MCF 10A (cell line): ENCODE data around the gene POU2F2. TPM values are rescaled to one million over a fixed set of nuclear protein-coding genes. Genes with fewer than 3 reads are reported as not detected.

Source experiments
- BruUV-seq: library from RNA; stranded (reverse); fragments of 400-500 nt; replicated peaks from 2 replicates; lab custom pipeline; 2021; lab: Mats Ljungman, UMichigan
- CTCF ChIA-PET: fragments of 300-600 bp; sonication (Branson Sonifier 250); formaldehyde crosslinking; extraction: SDS; loops from one replicate; lab custom pipeline; 2021; ENCODE audit warnings: antibody characterized with exemption, inconsistent platforms; lab: Yijun Ruan, JAX
- POLR2A ChIA-PET: fragments of 300-600, 350-650 bp; sonication (Branson Sonifier 250); formaldehyde crosslinking; extraction: SDS; loops from one replicate; lab custom pipeline; 2020; ENCODE audit warnings: antibody characterized with exemption, inconsistent platforms; lab: Yijun Ruan, JAX
- DNase-seq: peaks from one replicate; pipeline ENCODE4 v3.0.0-alpha.2; 2018; ENCODE audit not compliant: unreplicated experiment
- H3K27ac Mint-ChIP-seq: one replicate; pipeline ENCODE4 v1.8.0; 2022; ENCODE audit warnings: mild to moderate bottlenecking, low read depth, mixed read lengths; ENCODE audit not compliant: unreplicated experiment
- H3K27me3 Mint-ChIP-seq: one replicate; pipeline ENCODE4 v1.8.0; 2022; ENCODE audit warnings: mixed read lengths; ENCODE audit not compliant: insufficient read depth, unreplicated experiment
- H3K36me3 Mint-ChIP-seq: one replicate; pipeline ENCODE4 v1.8.0; 2022; ENCODE audit warnings: mild to moderate bottlenecking, moderate library complexity, mixed read lengths; ENCODE audit not compliant: insufficient read depth, unreplicated experiment
- H3K4me1 Mint-ChIP-seq: one replicate; pipeline ENCODE4 v1.8.0; 2022; ENCODE audit warnings: mixed read lengths; ENCODE audit not compliant: insufficient read depth, unreplicated experiment
- H3K4me3 Mint-ChIP-seq: one replicate; pipeline ENCODE4 v1.8.0; 2022; ENCODE audit warnings: mild to moderate bottlenecking, moderate library complexity, mixed read lengths; ENCODE audit not compliant: unreplicated experiment
- H3K9me3 Mint-ChIP-seq: one replicate; pipeline ENCODE4 v1.8.0; 2022; ENCODE audit warnings: mixed read lengths; ENCODE audit not compliant: unreplicated experiment
- CTCF ChIP-seq: fragments of 200-600 bp; IDR thresholded peaks from one replicate; pipeline ENCODE4 v1.8.0; 2022; ENCODE audit warnings: antibody characterized with exemption, mild to moderate bottlenecking; ENCODE audit not compliant: unreplicated experiment
- intact Hi-C: fragments of 100-400 bp; cut with micrococcal nuclease; formaldehyde crosslinking; loops from 2 replicates; pipeline ENCODE4 v1.14.1; 2022
- total RNA-seq: library from RNA; stranded (reverse); gene quantifications from 2 replicates; pipeline ENCODE4 v1.2.3, GENCODE V29; 2022

The POU2F2 gene
- total RNA-seq, 1 experiment from 2014 or later = 0.70 TPM

- Mint-ChIP-seq H3K9me3 (no peaks in the 10 kb centered on the region), H3K4me1 (peaks cover 12% of the 10 kb centered on the region), H3K36me3 (peaks cover 15% of the 10 kb centered on the region), H3K4me3 (no peak overlapping the region), H3K27ac (no peak overlapping the region), H3K27me3 (no peaks in the 10 kb centered on the region)
- TF ChIP-seq CTCF = no peak
- intact Hi-C loops = no loop called here
- POLR2A ChIA-PET = no interaction called here
- no TSS peak for BruUV-seq
- CTCF ChIA-PET = no interaction called here
- DNase-seq = no peak
Observed at GRCh38 chr19:42086188-42086736, 46.0 kb downstream of the POU2F2 start.

- Mint-ChIP-seq H3K36me3 (peaks cover 35% of the 10 kb centered on the region), H3K27me3 (no peaks in the 10 kb centered on the region), H3K4me1 (peaks cover 4% of the 10 kb centered on the region), H3K4me3 (no peak overlapping the region), H3K9me3 (no peaks in the 10 kb centered on the region), H3K27ac (peak overlapping the region; percentile 9)
- no peak for DNase-seq
- ChIA-PET CTCF (interaction anchor here (0.8 to 1.0 kb wide), 2 partner anchors 25 to 101 kb away, joined by 3 to 8 read pairs; no protein-coding TSS in a partner anchor), POLR2A (no interaction called here)
- intact Hi-C loops = no loop called here
- TF ChIP-seq CTCF = no peak
- BruUV-seq = no TSS peak
Observed at GRCh38 chr19:42083537-42083936, 48.7 kb downstream of the POU2F2 start.

GRCh38 chr19:42081584-42082203 lies 50.6 kb downstream of the POU2F2 start:
- Mint-ChIP-seq H3K27me3 (no peaks in the 10 kb centered on the region), H3K9me3 (no peaks in the 10 kb centered on the region), H3K27ac (no peak overlapping the region), H3K4me3 (no peak overlapping the region), H3K4me1 (peaks cover 19% of the 10 kb centered on the region), H3K36me3 (peaks cover 53% of the 10 kb centered on the region)
- intact Hi-C loops = no loop called here
- POLR2A ChIA-PET = interaction anchor here (0.8 to 1.3 kb wide), 2 partner anchors 17 to 30 kb away, joined by 4 to 6 read pairs; no protein-coding TSS in a partner anchor
- peak; percentile 39 for DNase-seq
- CTCF ChIA-PET = interaction anchor here (0.6 to 1.6 kb wide), 3 partner anchors 18 to 131 kb away, joined by 3 to 4 read pairs (median 3); no protein-coding TSS in a partner anchor
- BruUV-seq = no TSS peak
- TF ChIP-seq CTCF = peak; percentile 41

GRCh38 chr19:42080764-42081375 lies 51.4 kb downstream of the POU2F2 start:
- H3K4me3 Mint-ChIP-seq = no peak overlapping the region
- BruUV-seq = TSS peak; percentile 7
- H3K36me3 Mint-ChIP-seq = peaks cover 54% of the 10 kb centered on the region
- no peak overlapping the region for H3K27ac Mint-ChIP-seq
- H3K9me3 Mint-ChIP-seq = no peaks in the 10 kb centered on the region
- intact Hi-C loops = no loop called here
- peaks cover 22% of the 10 kb centered on the region for H3K4me1 Mint-ChIP-seq
- DNase-seq = no peak
- H3K27me3 Mint-ChIP-seq = no peaks in the 10 kb centered on the region
- CTCF ChIA-PET = interaction anchor here (0.7 to 1.6 kb wide), 2 partner anchors 28 to 1713 kb away, joined by 3 to 4 read pairs; no protein-coding TSS in a partner anchor
- POLR2A ChIA-PET = no interaction called here
- TF ChIP-seq CTCF = no peak
